Measurements from ENCODE around the gene HS3ST4. TPM values are rescaled to one million over a fixed set of nuclear protein-coding genes. Genes with fewer than 3 reads are reported as not detected.
A peak's percentile ranks its signal among the peaks of the same experiment; 100 is the strongest.

The HS3ST4 gene
- total RNA-seq, 3 donors from 2014 or later, result 0.66 to 3.4 TPM; not detected in 1

DNA sequence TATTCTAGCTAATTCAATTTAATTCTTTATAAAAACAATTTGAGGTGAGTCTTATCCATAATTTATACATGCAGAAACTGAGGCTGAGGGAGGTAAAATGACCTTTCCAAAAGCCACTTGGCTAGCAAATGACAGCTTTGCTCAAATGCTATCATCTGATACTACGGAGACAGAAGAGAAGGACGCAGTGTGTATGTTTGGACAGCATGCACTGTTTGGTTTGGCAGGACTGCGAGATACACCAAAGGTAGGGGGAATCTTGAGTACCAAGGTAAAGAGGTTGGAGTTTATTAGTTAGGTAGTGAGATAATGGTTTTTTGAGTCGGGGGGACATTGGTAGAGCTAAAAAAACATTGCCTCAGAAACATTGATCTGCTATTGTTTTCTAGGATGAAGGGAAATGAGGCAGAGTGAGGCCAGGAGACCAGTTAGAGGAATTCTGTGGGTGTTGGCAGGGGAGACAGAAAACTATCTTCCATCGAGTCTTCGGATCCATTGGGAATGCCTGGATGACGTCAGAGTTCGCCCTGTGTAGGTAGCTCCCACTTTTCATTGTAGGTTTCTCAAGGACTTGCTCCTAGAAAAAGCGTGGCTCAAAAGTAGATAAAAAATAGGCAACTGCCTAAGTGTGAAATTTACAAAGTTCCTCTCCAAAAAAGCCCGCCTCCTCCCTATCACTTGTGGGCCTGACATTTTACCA is 2.5 kb upstream of the HS3ST4 start:
- H3K27ac ChIP-seq, result no peak overlapping the region
- TF ChIP-seq POLR2A (IDR thresholded peaks at IDR 0.05), result no peak
- no peak for TF ChIP-seq POLR2AphosphoS5 (IDR thresholded peaks at IDR 0.05)
- no peak for DNase-seq (ENCODE audit: low spot score in 2 of 2)
- no peaks in the 10 kb centered on the region for H3K9me3 ChIP-seq
- H3K4me1 ChIP-seq, result peaks cover 0 to 5% of the 10 kb centered on the region in 2 donors
- H3K27me3 ChIP-seq, result peaks cover 5 to 32% of the 10 kb centered on the region in 2 donors
- intact Hi-C loops (cut with DNase I; ENCODE audit: low total_unique reads), result no loop called here
- H3K36me3 ChIP-seq, result no peaks in the 10 kb centered on the region
- no peak overlapping the region for H3K4me3 ChIP-seq

DNA sequence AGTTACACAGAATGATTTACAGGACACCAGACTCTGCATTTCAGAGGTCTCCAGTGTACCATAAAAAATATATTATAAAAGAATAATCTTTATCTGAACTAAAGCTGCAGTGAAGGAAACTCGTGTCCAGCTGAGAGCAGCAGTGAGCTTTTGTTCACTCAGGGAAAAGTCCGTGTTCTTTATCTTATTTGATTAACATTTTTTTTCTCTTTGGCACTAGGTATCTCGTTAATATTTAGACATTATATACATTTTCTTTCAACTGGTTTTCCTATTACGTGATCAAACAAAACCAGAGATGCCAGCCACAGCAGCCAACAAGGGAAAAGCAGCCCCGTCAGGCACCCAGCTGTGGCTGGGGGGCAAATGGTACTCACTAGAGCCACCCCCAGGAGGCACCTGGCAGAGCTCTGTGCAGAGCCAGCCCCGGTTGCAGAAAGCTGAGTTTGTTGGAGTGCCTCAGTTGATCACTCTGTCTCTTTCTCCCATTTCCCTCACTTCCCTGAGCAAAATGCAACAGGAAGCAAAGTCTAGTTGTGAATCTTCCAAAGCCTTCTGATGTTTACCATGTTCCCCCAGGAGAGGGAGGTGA is 1.1 kb upstream of the HS3ST4 start:
- peak overlapping the region in 1 of 3 donors; percentile 69 for H3K4me3 ChIP-seq
- DNase-seq (ENCODE audit: low spot score in 2 of 2), result no peak
- intact Hi-C loops (cut with DNase I; ENCODE audit: low total_unique reads), result no loop called here
- no peaks in the 10 kb centered on the region for H3K36me3 ChIP-seq
- TF ChIP-seq POLR2A (IDR thresholded peaks at IDR 0.05), result no peak
- TF ChIP-seq, protein P1, sequence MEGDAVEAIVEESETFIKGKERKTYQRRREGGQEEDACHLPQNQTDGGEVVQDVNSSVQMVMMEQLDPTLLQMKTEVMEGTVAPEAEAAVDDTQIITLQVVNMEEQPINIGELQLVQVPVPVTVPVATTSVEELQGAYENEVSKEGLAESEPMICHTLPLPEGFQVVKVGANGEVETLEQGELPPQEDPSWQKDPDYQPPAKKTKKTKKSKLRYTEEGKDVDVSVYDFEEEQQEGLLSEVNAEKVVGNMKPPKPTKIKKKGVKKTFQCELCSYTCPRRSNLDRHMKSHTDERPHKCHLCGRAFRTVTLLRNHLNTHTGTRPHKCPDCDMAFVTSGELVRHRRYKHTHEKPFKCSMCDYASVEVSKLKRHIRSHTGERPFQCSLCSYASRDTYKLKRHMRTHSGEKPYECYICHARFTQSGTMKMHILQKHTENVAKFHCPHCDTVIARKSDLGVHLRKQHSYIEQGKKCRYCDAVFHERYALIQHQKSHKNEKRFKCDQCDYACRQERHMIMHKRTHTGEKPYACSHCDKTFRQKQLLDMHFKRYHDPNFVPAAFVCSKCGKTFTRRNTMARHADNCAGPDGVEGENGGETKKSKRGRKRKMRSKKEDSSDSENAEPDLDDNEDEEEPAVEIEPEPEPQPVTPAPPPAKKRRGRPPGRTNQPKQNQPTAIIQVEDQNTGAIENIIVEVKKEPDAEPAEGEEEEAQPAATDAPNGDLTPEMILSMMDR (IDR thresholded peaks at IDR 0.05), result no peak
- no peak for TF ChIP-seq POLR2AphosphoS5 (IDR thresholded peaks at IDR 0.05)
- H3K9me3 ChIP-seq, result no peaks in the 10 kb centered on the region
- peaks cover 0 to 5% of the 10 kb centered on the region in 2 donors for H3K4me1 ChIP-seq
- no peak overlapping the region for H3K27ac ChIP-seq
- peaks cover 5 to 45% of the 10 kb centered on the region in 2 donors for H3K27me3 ChIP-seq

DNA sequence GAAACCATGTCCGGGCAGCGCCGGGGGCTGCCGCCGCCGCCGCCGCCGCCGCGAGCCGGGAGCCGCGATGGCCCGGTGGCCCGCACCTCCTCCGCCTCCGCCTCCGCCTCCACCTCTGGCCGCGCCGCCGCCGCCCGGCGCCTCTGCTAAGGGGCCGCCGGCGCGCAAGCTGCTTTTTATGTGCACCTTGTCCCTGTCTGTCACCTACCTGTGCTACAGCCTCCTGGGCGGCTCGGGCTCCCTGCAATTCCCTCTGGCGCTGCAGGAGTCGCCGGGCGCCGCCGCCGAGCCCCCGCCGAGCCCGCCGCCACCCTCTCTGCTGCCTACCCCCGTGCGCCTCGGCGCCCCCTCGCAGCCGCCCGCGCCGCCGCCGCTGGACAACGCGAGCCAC is 587 bp downstream of the HS3ST4 start:
- no peak for DNase-seq (ENCODE audit: low spot score in 2 of 2)
- no peak for TF ChIP-seq POLR2A (IDR thresholded peaks at IDR 0.05)
- no peak for TF ChIP-seq POLR2AphosphoS5 (IDR thresholded peaks at IDR 0.05)
- TF ChIP-seq, protein P1 (IDR thresholded peaks at IDR 0.05), result no peak
- Histone ChIP-seq H3K4me3 (peak overlapping the region in 2 of 3 donors; percentile 51 to 69), H3K4me1 (peaks cover 0 to 5% of the 10 kb centered on the region in 2 donors), H3K9me3 (no peaks in the 10 kb centered on the region), H3K36me3 (no peaks in the 10 kb centered on the region), H3K27ac (no peak overlapping the region), H3K27me3 (peaks cover 5 to 55% of the 10 kb centered on the region in 2 donors)
- intact Hi-C loops (cut with DNase I; ENCODE audit: low total_unique reads), result no loop called here

DNA sequence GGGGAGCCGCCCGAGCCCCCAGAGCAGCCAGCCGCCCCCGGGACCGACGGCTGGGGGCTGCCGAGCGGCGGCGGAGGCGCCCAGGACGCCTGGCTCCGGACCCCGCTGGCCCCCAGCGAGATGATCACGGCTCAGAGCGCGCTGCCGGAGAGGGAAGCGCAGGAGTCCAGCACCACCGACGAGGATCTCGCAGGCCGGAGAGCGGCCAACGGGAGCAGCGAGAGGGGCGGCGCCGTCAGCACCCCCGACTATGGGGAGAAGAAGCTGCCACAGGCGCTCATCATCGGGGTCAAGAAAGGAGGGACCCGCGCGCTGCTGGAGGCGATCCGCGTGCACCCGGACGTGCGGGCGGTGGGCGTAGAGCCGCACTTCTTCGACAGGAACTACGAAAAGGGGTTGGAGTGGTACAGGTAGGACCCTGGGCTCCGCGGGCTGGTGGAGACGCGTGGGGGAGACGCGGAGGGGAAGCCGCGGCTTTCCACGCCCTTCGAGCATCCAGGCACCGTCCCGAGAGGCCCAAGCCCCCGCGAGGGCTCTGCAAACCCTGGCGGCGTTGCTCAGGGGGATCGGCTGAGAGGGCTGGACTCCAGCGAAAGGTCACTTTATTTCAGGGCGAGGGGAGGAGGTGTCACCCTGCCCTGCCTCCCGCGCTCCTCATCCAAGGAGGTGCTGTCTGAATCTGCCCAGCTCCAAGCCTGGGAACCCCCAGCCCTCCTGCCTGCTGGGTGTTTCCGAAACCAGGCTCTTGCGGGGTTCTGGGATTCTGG is 1.2 kb downstream of the HS3ST4 start:
- peaks cover 5 to 57% of the 10 kb centered on the region in 2 donors for H3K27me3 ChIP-seq
- no peaks in the 10 kb centered on the region for H3K36me3 ChIP-seq
- intact Hi-C loops (cut with DNase I; ENCODE audit: low total_unique reads), result no loop called here
- peaks cover 0 to 5% of the 10 kb centered on the region in 2 donors for H3K4me1 ChIP-seq
- TF ChIP-seq, protein P1 (IDR thresholded peaks at IDR 0.05), result no peak
- no peak for TF ChIP-seq POLR2A (IDR thresholded peaks at IDR 0.05)
- no peak for TF ChIP-seq POLR2AphosphoS5 (IDR thresholded peaks at IDR 0.05)
- no peak for DNase-seq (ENCODE audit: low spot score in 2 of 2)
- no peaks in the 10 kb centered on the region for H3K9me3 ChIP-seq
- H3K27ac ChIP-seq, result no peak overlapping the region
- peak overlapping the region in 2 of 3 donors; percentile 51 to 69 for H3K4me3 ChIP-seq

DNA sequence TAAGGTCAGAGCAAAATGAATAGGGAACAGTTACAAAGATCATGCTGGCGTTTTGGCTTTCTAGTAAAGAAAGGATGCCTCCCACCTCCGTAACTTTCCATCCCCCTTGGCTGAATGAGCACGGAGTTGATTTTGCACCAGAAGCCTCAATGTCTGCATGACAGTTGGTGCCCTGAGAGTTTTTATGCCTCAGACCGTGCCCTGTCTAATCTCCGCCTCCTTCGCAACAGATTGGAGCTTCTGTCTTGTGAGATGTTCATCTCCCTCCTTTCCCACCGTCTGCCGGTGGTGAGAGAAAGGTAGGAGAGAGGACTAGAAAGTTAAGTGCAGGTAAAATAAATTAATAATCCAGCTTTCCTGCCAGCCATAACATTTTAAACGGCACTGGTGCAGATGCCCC is 1.9 kb downstream of the HS3ST4 start:
- peaks cover 0 to 5% of the 10 kb centered on the region in 2 donors for H3K4me1 ChIP-seq
- DNase-seq (ENCODE audit: low spot score in 2 of 2), result no peak
- H3K9me3 ChIP-seq, result no peaks in the 10 kb centered on the region
- TF ChIP-seq, protein P1 (IDR thresholded peaks at IDR 0.05), result no peak
- peak overlapping the region in 2 of 3 donors; percentile 51 to 69 for H3K4me3 ChIP-seq
- H3K27me3 ChIP-seq, result peaks cover 5 to 61% of the 10 kb centered on the region in 2 donors
- no peak overlapping the region for H3K27ac ChIP-seq
- H3K36me3 ChIP-seq, result no peaks in the 10 kb centered on the region
- intact Hi-C loops (cut with DNase I; ENCODE audit: low total_unique reads), result no loop called here
